Lung microvascular endothelial cell (primary cell): Measurements from ENCODE around the gene NDUFV1. TPM values are rescaled to one million over a fixed set of nuclear protein-coding genes. Genes with fewer than 3 reads are reported as not detected.
A peak's percentile ranks its signal among the peaks of the same experiment; 100 is the strongest.

Experiments
- DNase-seq, 2 donors: peaks; one replicate each; pipeline versions ENCODE4 v3.0.0 to v3.0.0-alpha.2; 2010; ENCODE audit warnings: low read depth in 2 of 2
- total RNA-seq: library from RNA; depleted of rRNA; stranded (reverse); fragments of >200 nt; gene quantifications from 2 replicates; pipeline ENCODE4 v1.2.1, GENCODE V29; 2014

Gene NDUFV1
- total RNA-seq, 1 donor from 2014 or later, result 143 TPM

DNA sequence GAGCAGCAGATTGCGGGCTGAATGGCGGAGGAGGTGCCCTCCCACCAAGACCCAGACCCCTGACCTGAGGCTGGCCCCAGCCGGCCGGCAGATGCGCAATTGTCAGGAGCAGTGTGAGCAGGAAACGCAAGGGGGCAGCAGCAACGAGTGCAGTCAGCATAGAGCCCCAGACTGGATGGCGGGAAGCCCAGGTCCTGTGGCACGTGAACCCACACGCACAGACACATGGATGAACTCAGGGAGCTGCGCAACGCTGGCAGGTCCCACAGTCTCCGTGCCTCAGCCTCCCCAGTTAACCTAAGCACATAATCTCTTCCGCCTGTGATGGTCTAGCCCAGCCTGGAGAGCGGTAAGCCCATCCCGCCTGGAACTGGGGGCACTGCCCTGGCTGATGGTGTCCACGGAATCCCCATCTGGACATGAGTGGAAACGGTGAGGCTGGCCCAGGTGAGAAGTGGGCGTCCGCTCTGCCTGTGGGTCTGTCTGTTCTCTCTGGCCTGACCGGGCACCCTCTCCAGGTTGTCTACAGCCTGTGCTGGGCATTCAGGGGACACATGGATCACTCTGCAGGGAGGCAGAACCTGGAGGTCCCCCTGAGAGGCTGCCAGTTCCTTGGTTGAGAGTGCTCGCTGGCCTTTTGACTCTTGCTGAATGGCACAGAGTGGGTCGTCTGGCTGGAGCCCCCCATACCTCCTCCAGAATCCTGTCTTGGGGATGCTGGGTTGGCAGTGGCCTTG, 33.5 kb downstream of the NDUFV1 start:
- DNase-seq, result peak; percentile 51 to 72

DNA sequence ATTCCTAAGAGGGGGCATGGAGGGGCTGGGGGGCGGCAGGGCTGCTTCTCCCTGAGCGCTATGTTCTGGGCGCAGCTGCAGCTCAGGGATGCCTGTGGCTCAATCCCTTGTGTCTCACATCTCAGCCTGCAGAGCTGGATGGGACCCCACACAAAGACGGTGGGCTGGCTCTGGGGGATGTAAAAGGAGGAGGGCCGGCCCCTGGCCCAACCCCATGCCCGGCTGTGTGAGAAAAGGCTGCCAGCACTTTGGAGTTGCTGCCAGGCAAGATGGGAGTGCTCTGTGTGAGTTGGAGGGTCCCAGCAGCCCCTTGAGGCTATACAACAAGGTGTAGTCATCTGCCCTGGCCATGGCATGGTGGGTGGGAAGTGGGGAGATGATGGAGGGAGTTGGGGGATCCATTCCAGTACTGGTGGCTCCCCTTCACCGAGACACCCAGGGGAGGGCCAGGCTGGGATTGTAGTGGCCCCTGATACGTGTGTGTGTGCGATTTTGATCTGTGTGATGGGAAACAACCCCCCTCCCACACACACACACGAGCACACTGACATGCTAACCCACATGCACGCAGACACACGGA, 34.1 kb downstream of the NDUFV1 start:
- no peak for DNase-seq

DNA sequence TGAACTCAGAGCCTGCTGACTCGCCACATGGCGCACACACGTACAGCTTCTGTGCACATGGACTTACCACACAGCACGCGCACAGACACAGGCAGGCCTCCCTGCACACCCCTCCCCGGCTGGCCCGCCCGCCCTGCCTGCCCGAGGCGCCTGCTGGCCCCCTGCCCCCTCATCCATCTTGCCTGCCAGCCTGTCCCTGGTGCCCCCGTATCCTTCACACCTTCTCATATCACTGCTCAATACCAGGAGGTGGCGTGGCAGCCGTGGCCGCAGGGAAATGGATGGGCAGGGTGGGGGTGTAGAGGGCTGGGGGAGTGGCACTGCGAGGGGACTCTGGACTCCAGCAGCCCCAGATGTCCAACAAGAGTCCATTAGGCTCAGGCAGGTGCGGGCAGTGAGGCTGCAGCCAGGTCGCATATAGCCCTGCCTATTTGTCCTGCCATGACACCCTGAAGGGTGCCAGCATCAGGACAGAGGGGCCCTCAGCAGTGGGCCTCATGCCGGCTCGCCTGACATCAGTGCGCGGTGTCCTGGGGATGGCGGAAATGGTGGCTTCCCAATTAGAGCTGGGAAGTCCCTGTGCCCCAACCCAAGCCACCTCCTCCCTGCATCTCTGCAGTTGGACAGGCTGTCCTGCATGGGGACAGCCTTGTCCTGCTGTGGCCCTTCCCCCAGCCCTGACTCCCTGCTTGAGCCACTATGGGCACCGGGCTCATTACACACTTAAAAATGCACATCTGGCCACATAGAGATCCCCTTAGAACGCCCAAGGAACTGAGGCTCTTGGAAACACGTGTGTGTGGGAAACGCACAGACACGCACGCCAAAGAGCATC, 34.8 kb downstream of the NDUFV1 start:
- DNase-seq, result no peak

DNA sequence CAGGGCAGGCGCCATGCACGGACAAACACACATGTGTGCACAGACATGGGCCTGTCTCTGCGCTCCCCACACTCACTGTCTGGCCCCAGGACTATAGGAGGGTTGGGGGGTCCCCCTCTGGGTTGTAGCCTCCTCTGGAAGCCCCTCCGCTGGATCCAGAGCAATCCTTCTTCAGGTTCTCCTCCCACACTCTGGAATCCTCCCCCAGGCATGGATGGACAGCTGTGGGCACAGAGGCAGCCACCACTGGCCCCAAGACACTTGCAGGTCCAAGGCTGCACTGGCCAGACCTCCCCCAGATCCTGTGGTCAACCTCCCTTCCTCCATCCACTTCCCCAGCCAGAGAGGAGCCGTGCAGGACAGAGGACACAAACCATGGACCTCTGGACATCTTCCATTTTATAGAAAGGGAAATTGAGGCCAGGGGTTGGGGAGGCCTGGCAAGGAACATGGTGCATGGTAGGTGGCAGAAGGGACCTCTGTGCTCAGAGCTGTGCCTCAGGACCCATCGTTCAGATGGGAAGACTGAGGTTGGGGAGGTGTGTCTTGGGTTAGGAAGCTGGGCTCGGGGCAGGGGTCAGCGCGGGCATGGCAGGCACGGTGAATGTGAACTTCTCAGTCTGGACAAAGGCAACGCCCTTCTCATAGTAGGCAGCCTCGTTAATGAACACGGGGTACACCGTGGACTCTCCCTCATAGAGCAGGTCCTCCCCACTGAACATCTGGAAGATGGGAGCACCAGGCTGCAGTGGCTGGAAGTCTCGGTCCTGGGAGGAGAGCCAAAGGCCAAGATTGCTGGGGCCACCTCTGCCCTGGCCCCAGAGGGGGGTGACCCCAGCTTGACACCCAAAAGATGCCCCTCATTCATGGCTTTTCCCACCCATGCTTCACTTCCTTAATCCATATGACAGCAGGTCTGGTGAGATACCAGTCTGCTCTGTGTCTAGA, 35.7 kb downstream of the NDUFV1 start:
- no peak for DNase-seq

GRCh38 chr11:67644042-67644441, 37.3 kb downstream of the NDUFV1 start:
- DNase-seq, result no peak

- DNase-seq, result no peak
Measured at GRCh38 chr11:67644472-67645418, 38.0 kb downstream of the NDUFV1 start.

DNA sequence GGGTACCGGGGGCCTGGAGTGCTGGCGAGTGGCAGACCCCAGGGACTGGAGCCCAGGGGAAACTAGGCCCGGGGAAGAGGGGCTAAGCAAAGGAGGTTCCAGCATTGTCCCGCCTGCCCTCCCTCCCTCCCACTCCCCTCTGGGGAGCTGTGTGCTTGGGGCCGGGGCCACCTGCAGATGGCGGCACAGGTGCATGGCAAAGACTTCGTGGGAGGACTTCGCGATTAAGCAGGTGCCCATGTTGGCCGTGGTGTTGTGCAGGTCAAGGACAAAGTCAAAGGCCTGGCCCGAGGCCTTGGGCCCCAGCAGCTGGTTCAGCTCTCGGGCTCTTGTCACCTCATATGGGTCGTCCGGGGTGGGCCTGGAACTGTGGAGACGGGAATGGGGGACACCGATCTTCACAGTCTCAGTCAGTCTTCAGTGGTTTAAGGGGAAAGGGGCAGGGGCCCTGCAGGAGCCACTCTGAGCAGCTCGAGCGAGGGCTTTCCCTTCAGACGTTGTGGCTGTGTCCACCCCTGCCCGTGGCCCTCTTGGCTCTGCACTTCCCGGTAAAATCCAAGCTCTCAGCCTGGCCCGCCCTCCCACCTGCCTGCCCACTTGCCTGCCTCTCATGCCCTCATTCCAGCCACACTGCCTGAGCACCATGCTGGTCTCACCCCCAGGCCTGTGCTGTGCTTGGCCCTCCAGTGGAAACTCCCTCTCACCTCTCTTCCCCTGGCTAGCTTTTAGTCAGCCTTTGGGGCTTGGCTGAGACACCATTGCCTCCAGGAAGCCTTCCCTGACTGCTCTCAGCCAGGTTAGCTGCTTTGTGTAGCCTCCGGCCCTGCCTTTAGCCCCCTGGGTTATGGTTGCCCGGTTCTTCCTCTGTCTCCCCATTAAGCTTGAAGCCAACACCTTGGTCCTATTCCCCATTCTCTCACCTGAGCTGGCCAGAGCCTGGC, 39.1 kb downstream of the NDUFV1 start:
- DNase-seq, result no peak

DNA sequence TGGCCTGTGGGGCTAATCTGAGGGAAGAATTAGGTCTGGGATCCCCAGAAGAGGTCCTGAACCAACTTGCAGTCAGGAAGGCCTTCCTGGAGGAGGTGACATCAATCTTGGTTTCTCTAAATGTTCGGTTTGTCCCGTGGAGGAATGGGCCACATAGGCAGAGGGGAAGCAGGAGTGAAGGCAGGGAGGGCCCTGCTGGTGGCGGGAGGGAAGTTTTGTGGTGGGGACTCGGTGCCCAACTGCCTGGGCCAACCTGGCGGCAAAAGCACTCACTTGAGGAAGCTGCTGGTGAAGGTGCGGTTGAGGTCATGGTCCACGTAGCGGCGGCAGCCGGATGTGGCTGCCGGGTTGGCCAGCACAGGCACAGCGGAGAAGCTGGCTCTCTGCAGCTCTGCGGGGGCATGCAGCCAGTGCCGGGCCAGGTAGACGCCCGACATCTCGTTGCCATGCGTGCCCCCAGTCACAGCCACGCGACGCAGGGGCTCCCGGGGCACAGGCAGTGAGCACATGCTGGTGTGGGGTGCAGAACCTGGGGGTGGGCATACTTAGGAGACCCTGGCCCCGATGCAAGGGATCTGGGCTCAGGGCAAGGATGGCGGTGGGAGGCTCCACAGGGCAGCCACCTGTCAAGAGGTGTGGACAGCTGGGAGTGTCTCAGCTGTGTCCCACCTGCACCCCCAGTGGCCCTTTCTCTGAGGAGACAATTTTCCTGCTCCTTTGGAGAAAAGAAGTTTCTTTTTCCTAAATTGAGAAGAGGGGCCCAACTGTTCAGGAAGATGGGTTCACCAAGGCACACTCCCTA, 40.0 kb downstream of the NDUFV1 start:
- DNase-seq, result no peak

- no peak for DNase-seq
Measured at GRCh38 chr11:67647471-67647870, 40.7 kb downstream of the NDUFV1 start.

- peak in 1 of 2 donors; percentile 37 for DNase-seq
Measured at GRCh38 chr11:67648140-67648795, 41.5 kb downstream of the NDUFV1 start.

GRCh38 chr11:67648796-67649613, 42.3 kb downstream of the NDUFV1 start:
- no peak for DNase-seq

DNA sequence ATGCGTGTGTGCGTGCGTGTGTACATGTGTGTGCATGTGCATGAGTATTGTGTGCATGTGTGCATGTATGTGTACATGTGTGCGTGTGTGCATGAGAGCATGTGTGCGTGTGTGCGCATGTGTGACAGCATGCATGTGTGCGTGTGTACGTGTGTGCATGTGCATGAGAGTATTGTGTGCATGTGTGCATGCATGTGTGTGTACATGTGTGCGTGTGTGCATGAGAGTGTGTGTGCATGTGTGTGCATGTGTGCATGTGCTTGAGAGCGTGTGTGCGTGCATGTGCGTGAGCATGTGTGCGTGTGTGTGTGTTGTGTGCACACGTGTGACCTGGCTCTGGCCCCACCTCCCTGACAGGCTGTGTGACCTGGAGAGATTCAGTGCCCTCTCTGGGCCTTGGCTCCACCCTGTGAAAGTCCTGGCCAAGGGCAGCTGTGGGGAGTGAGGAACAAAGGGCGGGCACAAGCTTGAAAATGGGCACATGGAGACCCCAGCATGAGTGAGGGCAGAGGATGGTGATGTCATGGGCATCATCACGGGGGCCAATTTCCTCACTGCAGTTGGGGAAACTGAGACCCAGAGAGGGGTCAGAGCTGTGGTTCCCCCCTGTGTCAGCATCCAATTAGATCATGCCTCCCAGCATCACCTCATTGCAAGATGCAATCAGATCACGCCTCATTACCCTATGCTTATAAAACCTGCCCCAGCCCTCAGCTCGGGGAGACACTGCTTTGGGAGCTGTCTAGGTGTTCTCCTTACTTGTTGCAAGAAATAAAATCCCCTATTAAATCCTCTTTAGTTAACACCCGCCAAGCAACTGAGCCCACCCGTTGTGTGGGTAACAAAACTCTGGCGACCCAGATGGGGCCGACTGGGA, 43.1 kb downstream of the NDUFV1 start:
- no peak for DNase-seq

DNA sequence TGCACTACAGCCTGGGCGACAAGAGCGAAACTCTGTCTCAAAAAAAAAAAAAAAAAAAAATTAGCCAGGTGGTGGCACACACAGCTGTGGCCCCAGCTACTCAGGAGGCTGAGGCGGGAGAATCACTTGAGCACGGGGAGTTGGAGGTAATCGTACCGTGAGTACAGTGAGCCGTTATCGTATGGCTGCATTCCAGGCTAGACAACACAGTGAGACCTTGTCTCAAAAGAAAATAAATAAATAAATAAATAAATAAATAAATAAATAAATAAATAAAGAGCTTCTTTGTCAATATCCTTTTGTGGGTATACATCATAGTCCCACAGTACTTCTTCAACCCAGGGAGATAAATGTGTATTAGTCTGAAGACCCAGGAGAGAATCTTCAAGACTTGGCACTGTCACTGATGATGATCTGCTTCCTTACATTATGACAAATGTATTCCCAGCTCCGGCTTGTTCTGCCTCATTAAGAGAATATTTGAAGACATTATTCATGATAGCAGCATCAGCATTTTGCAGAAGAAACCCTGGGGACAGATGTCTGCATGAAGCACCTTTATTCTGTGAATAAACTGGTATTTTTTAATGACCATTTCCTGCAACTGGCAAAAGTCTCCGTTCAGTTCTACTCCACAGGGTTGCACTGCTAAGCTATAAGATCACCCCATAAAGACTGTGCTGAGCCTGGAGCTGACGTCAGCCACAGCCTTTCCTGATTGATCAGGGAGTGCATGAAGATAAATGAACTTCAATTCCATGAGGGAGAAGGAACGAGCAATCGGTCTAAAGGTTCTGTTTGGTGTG, 45.4 kb downstream of the NDUFV1 start:
- no peak for DNase-seq

- DNase-seq, result no peak
Measured at GRCh38 chr11:67652965-67653845, 46.5 kb downstream of the NDUFV1 start.
